Activated naive CD4-positive, alpha-beta T cell treated with anti-CD3 and anti-CD28 coated beads, Interleukin-2, amount 50 U/mL, for 72 hours (primary cell): ENCODE results near the gene VTI1A. TPM values are rescaled to one million over a fixed set of nuclear protein-coding genes. Genes with fewer than 3 reads are reported as not detected.
"Not testable (repeated sequence)": the region's sequence is repeated elsewhere in the genome, so short reads cannot be mapped to it uniquely, and the experiment has no call there.

Source experiments
- ATAC-seq, 2 donors: fragments of 150-1000 bp; cut with Tn5 transposase; 2 replicates each; pipeline ENCODE4 v1.10.0; 2021; ENCODE audit warnings: mild to moderate bottlenecking in 2 of 2, moderate library complexity in 2 of 2
- DNase-seq, 2 donors: peaks; one replicate each; pipeline ENCODE4 v3.0.0; 2021 to 2022; ENCODE audit warnings: low spot score in 2 of 2
- H3K27ac Mint-ChIP-seq, 2 donors: one replicate each; pipeline ENCODE4 v1.8.0; 2022; ENCODE audit warnings: mild to moderate bottlenecking in 2 of 2, mixed read lengths in 2 of 2
- H3K36me3 Mint-ChIP-seq, 2 donors: one replicate each; pipeline ENCODE4 v1.8.0; 2022; ENCODE audit warnings: mixed read lengths in 2 of 2
- H3K9me3 Mint-ChIP-seq, 2 donors: one replicate each; pipeline ENCODE4 v1.8.0; 2022; ENCODE audit warnings: mixed read lengths in 2 of 2
- total RNA-seq, 2 donors: library from RNA; stranded (reverse); gene quantifications; one replicate each; pipeline ENCODE4 v1.2.3, GENCODE V29; 2022

VTI1A gene
- total RNA-seq, 2 donors from 2014 or later, result 39.7 to 40.8 TPM

- no peak for DNase-seq
- Mint-ChIP-seq H3K36me3 (peaks cover 23 to 35% of the 10 kb centered on the region in 2 donors), H3K9me3 (peaks cover 22 to 23% of the 10 kb centered on the region in 2 donors), H3K27ac (no peak overlapping the region)
- no peak for ATAC-seq
Observed at GRCh38 chr10:112849546-112849945, 402.5 kb downstream of the VTI1A start.

- no peak for ATAC-seq
- DNase-seq, result no peak
- H3K36me3 Mint-ChIP-seq, result peaks cover 14 to 22% of the 10 kb centered on the region in 2 donors
- H3K27ac Mint-ChIP-seq, result no peak overlapping the region
- peaks cover 17 to 28% of the 10 kb centered on the region in 2 donors for H3K9me3 Mint-ChIP-seq
Observed at GRCh38 chr10:112851181-112851580, 404.2 kb downstream of the VTI1A start.

GRCh38 chr10:112851588-112852211 lies 404.7 kb downstream of the VTI1A start:
- Mint-ChIP-seq H3K27ac (no peak overlapping the region), H3K36me3 (peaks cover 14 to 19% of the 10 kb centered on the region in 2 donors), H3K9me3 (peaks cover 16 to 28% of the 10 kb centered on the region in 2 donors)
- DNase-seq (no peak), ATAC-seq (no peak)

DNA sequence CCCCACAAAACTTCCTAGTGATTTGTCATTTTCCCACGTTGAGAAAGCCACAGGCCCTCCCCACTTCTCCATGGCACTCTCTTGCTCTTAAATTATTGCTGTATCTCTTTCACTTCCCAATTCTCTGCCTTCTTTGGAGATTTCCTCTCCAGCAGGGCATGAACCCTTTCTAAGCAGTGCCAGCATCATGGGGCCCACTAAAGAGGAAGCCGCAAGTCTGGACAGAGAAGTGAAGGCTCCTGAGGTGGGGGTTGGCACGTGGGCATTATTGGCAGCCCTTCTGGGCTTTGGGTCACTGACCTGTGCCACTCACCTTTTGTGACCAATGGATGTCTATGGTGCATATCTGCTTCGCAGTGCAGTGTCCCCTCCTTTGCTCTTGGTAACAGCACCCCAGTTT lies 405.3 kb downstream of the VTI1A start:
- ATAC-seq (no peak), DNase-seq (no peak)
- Mint-ChIP-seq H3K36me3 (peaks cover 10 to 15% of the 10 kb centered on the region in 2 donors), H3K9me3 (peaks cover 15 to 25% of the 10 kb centered on the region in 2 donors), H3K27ac (no peak overlapping the region)

GRCh38 chr10:112855134-112855533 lies 408.1 kb downstream of the VTI1A start:
- ATAC-seq (no peak), DNase-seq (no peak)
- Mint-ChIP-seq H3K27ac (no peak overlapping the region), H3K36me3 (no peaks in the 10 kb centered on the region), H3K9me3 (peaks cover 12 to 19% of the 10 kb centered on the region in 2 donors)

DNA sequence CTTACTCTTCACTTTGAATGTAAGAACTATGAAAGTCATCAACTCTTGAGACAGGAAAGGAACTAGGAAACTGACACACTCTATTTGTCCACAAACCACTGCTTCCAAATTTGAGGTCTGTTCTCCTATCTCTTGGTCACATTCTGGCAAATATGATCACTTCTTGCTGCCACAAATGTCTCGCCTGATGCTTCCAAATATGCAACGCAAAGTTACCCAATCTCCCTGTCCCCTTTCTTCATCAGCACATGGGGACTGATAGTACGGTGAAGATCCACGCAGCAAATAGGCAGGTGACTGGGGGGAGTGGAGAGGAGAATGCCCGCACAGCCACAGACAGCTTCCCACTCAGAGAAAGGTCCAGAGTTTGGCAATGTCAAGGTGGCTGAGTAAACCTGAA lies 410.5 kb downstream of the VTI1A start:
- no peak for DNase-seq
- H3K36me3 Mint-ChIP-seq, result no peaks in the 10 kb centered on the region
- ATAC-seq, result no peak
- peaks cover 9 to 15% of the 10 kb centered on the region in 2 donors for H3K9me3 Mint-ChIP-seq
- H3K27ac Mint-ChIP-seq, result no peak overlapping the region

DNA sequence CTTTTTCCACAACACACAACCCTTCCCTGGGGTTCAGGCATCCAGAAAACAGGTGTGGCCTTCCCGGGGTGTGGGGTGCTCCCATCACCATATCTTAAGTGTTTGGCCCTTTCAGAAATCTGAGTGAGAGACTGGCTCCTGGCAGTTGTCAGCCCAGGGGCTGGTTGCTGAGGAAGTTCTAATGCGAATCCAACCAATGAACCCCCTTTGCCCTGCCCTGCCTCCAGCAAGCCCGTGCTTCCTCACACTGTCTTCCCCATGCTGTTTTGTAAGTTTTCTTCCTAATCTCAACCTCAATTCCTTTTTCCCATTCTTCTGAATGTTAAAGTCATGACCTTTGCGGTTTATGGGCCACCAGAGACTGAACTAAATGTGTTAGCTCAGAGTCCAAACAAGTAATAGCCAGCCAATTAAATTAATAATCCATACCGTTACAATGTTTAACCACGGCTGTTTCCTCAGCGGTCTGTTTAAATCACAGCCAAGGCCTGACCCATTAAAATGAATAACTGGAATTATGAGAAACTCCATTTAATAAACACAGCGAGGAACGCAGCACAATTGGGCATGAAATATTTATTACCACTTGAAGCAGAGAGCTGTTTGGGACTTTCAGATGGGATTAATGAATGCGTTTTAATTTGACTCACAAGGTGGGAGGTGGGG lies 412.1 kb downstream of the VTI1A start:
- ATAC-seq (no peak), DNase-seq (no peak)
- no peaks in the 10 kb centered on the region for H3K36me3 Mint-ChIP-seq
- no peak overlapping the region for H3K27ac Mint-ChIP-seq
- H3K9me3 Mint-ChIP-seq, result peaks cover 9 to 20% of the 10 kb centered on the region in 2 donors

- H3K9me3 Mint-ChIP-seq, result peaks cover 9 to 20% of the 10 kb centered on the region in 2 donors
- ATAC-seq (no peak), DNase-seq (no peak)
- no peaks in the 10 kb centered on the region for H3K36me3 Mint-ChIP-seq
- no peak overlapping the region for H3K27ac Mint-ChIP-seq
Observed at GRCh38 chr10:112859793-112860192, 412.8 kb downstream of the VTI1A start.

GRCh38 chr10:112863461-112863860 lies 416.4 kb downstream of the VTI1A start:
- not testable (repeated sequence) for DNase-seq, ATAC-seq, H3K36me3 Mint-ChIP-seq, H3K27ac Mint-ChIP-seq
- H3K9me3 Mint-ChIP-seq, result peaks cover 6 to 19% of the 10 kb centered on the region in 2 donors

Other genes with a start within 250 kb of the VTI1A start
- gene TECTB, start 163.8 kb upstream of the VTI1A start, total RNA-seq, result not detected
- 10 to 100 TPM; 29.4 to 49.5 TPM for gene ACSL5, start 73.1 kb upstream of the VTI1A start, total RNA-seq
- 10 to 100 TPM; 47.8 to 54.5 TPM for gene ZDHHC6, start 301 bp upstream of the VTI1A start, total RNA-seq